IMR-90 (cell line): ENCODE results near the gene RFX3. TPM values are rescaled to one million over a fixed set of nuclear protein-coding genes. Genes with fewer than 3 reads are reported as not detected.

Source experiments
- ATAC-seq: fragments of 200-7000 bp; cut with Tn5 transposase; 2 replicates; pipeline ENCODE4 v1.9.1; 2020; ENCODE audit warnings: low read depth, mild to moderate bottlenecking, moderate library complexity
- BruUV-seq: library from RNA; stranded (reverse); fragments of 400-500 nt; replicated peaks from 2 replicates; lab custom pipeline; 2021; lab: Mats Ljungman, UMichigan
- CTCF ChIA-PET: fragments of 300-600 bp; formaldehyde crosslinking; extraction: SDS; loops from one replicate; lab custom pipeline; 2021; ENCODE audit warnings: antibody characterized with exemption; lab: Yijun Ruan, JAX
- POLR2A ChIA-PET: fragments of 300-600 bp; sonication (Branson Sonifier 250); formaldehyde crosslinking; loops from one replicate; lab custom pipeline; 2022; ENCODE audit warnings: antibody characterized with exemption; ENCODE audit not compliant: unreplicated experiment; lab: Charles Lee
- DNase-seq: peaks from one replicate; pipeline ENCODE4 v3.0.0; 2013
- H2AFZ ChIP-seq: replicated peaks from 2 replicates; pipeline ENCODE3; 2013; ENCODE audit warnings: low read length, mild to moderate bottlenecking; ENCODE audit not compliant: poor library complexity
- H2AK5ac ChIP-seq: 2 replicates; pipeline ENCODE4 v1.6.1; 2013; ENCODE audit warnings: low read depth, low read length, inconsistent platforms
- H2AK9ac ChIP-seq: replicated peaks from 2 replicates; pipeline ENCODE3; 2013; ENCODE audit warnings: mild to moderate bottlenecking, low read depth, low read length, moderate library complexity; ENCODE audit not compliant: poor library complexity
- H2BK120ac ChIP-seq: 2 replicates; pipeline ENCODE4 v1.6.1; 2013; ENCODE audit warnings: low read depth, low read length, inconsistent platforms
- H2BK15ac ChIP-seq: 3 replicates; pipeline ENCODE4 v1.6.1; 2013; ENCODE audit warnings: low read depth, low read length, inconsistent platforms
- H2BK20ac ChIP-seq: 2 replicates; pipeline ENCODE4 v1.6.1; 2013; ENCODE audit warnings: low read depth, mild to moderate bottlenecking, inconsistent platforms, low read length, moderate library complexity
- H2BK5ac ChIP-seq: 2 replicates; pipeline ENCODE4 v1.6.1; 2013; ENCODE audit warnings: mild to moderate bottlenecking, low read depth, low read length, inconsistent platforms; ENCODE audit not compliant: poor library complexity, severe bottlenecking
- H3K14ac ChIP-seq: replicated peaks from 2 replicates; pipeline ENCODE4 v1.6.1; 2013; ENCODE audit warnings: low read depth, low read length, inconsistent platforms
- H3K18ac ChIP-seq: 2 replicates; pipeline ENCODE4 v1.6.1; 2013; ENCODE audit warnings: low read depth, low read length, control low read depth
- H3K23ac ChIP-seq: 2 replicates; pipeline ENCODE4 v1.6.1; 2013; ENCODE audit warnings: low read depth, low read length, inconsistent platforms
- H3K27ac ChIP-seq: 2 replicates; pipeline ENCODE4 v1.5.1; 2013; ENCODE audit warnings: mild to moderate bottlenecking, control low read depth, low read length; ENCODE audit not compliant: insufficient read depth
- H3K27me3 ChIP-seq: 2 replicates; pipeline ENCODE4 v1.6.1; 2013; ENCODE audit warnings: low read length; ENCODE audit not compliant: control insufficient read depth, insufficient read depth
- H3K36me3 ChIP-seq: 2 replicates; pipeline ENCODE4 v1.6.1; 2013; ENCODE audit warnings: low read length, mixed read lengths; ENCODE audit not compliant: control insufficient read depth, insufficient read depth
- H3K4ac ChIP-seq: 2 replicates; pipeline ENCODE4 v1.6.1; 2013; ENCODE audit warnings: low read depth, low read length, inconsistent platforms
- H3K4me1 ChIP-seq: 2 replicates; pipeline ENCODE4 v1.6.1; 2013; ENCODE audit warnings: low read length, mixed read lengths; ENCODE audit not compliant: control insufficient read depth, insufficient read depth
- H3K4me2 ChIP-seq: 2 replicates; pipeline ENCODE4 v1.6.1; 2013; ENCODE audit warnings: low read depth, mild to moderate bottlenecking, control low read depth, low read length, moderate library complexity
- H3K4me3 ChIP-seq: 2 replicates; pipeline ENCODE4 v1.5.1; 2013; ENCODE audit warnings: low read depth, mild to moderate bottlenecking, control low read depth, low read length, moderate library complexity; ENCODE audit not compliant: insufficient read depth
- H3K56ac ChIP-seq: 2 replicates; pipeline ENCODE4 v1.6.1; 2013; ENCODE audit warnings: low read length, inconsistent platforms; ENCODE audit not compliant: insufficient read depth; ENCODE audit errors: extremely low read depth
- H3K79me1 ChIP-seq, 2 experiments: 2 replicates each; pipeline ENCODE4 v1.6.1; 2013; ENCODE audit warnings: low read length in 2 of 2, inconsistent platforms in 1 of 2, low read depth in 1 of 2
- H3K9ac ChIP-seq: 2 replicates; pipeline ENCODE4 v1.6.1; 2013; ENCODE audit warnings: low read depth, low read length, control low read depth
- H3K9me1 ChIP-seq: 2 replicates; pipeline ENCODE4 v1.6.1; 2013; ENCODE audit warnings: low read length, inconsistent platforms; ENCODE audit not compliant: insufficient read depth
- H3K9me3 ChIP-seq: 2 replicates; pipeline ENCODE4 v1.6.1; 2013; ENCODE audit warnings: low read length; ENCODE audit not compliant: control insufficient read depth, insufficient read depth
- H4K20me1 ChIP-seq: 2 replicates; pipeline ENCODE4 v1.6.1; 2013; ENCODE audit warnings: low read length, inconsistent platforms; ENCODE audit not compliant: insufficient read depth
- H4K5ac ChIP-seq: 2 replicates; pipeline ENCODE4 v1.6.1; 2013; ENCODE audit warnings: mild to moderate bottlenecking, low read depth, low read length, control low read depth
- H4K8ac ChIP-seq, 2 experiments: 2 replicates each; pipeline ENCODE4 v1.6.1; 2013; ENCODE audit warnings: low read depth in 2 of 2, low read length in 2 of 2, control low read depth in 1 of 2, inconsistent platforms in 1 of 2
- H4K91ac ChIP-seq: 2 replicates; pipeline ENCODE4 v1.6.1; 2013; ENCODE audit warnings: low read depth, low read length, inconsistent platforms; ENCODE audit not compliant: insufficient read depth
- BHLHE40 ChIP-seq: fragments of 150-350 bp; IDR thresholded peaks from 2 replicates; pipeline ENCODE4 v1.6.1; 2016; ENCODE audit warnings: mild to moderate bottlenecking, low read depth, low read length
- CEBPB ChIP-seq: IDR thresholded peaks from 2 replicates; pipeline ENCODE4 v1.6.1; 2012; ENCODE audit warnings: low read depth, low read length, improper control_type of control experiment
- CHD1 ChIP-seq: IDR thresholded peaks from 2 replicates; pipeline ENCODE4 v1.6.1; 2012; ENCODE audit warnings: low read depth, low read length, improper control_type of control experiment
- CTCF ChIP-seq: conservative IDR thresholded peaks from 2 replicates; pipeline ENCODE4 v1.5.1; 2012; ENCODE audit warnings: mild to moderate bottlenecking, low read depth, low read length, improper control_type of control experiment
- ELK1 ChIP-seq: fragments of 150-350 bp; IDR thresholded peaks from 2 replicates; pipeline ENCODE4 v1.6.1; 2016; ENCODE audit warnings: low read depth, mild to moderate bottlenecking, low read length, moderate library complexity, borderline replicate concordance
- FOS ChIP-seq: fragments of 150-350 bp; IDR thresholded peaks from 2 replicates; pipeline ENCODE4 v1.6.1; 2016; ENCODE audit warnings: low read depth, low read length
- MAFK ChIP-seq: IDR thresholded peaks from 2 replicates; pipeline ENCODE4 v1.6.1; 2012; ENCODE audit warnings: low read depth, low read length, improper control_type of control experiment
- MAZ ChIP-seq: IDR thresholded peaks from 2 replicates; pipeline ENCODE4 v1.6.1; 2012; ENCODE audit warnings: low read depth, mild to moderate bottlenecking, low read length, improper control_type of control experiment, moderate library complexity, borderline replicate concordance
- MXI1 ChIP-seq: IDR thresholded peaks from 2 replicates; pipeline ENCODE4 v1.6.1; 2012; ENCODE audit warnings: low read depth, mild to moderate bottlenecking, low read length, moderate library complexity, borderline replicate concordance
- NFE2L2 ChIP-seq: fragments of 150-350 bp; IDR thresholded peaks from 2 replicates; pipeline ENCODE4 v1.6.1; 2016; ENCODE audit warnings: low read depth, mild to moderate bottlenecking, low read length
- POLR2A ChIP-seq: IDR thresholded peaks from 2 replicates; pipeline ENCODE4 v1.6.1; 2012; ENCODE audit warnings: mild to moderate bottlenecking, low read depth, low read length
- RAD21 ChIP-seq: IDR thresholded peaks from 2 replicates; pipeline ENCODE4 v1.6.1; 2012; ENCODE audit warnings: low read length, improper control_type of control experiment
- RCOR1 ChIP-seq: IDR thresholded peaks from 2 replicates; pipeline ENCODE4 v1.6.1; 2012; ENCODE audit warnings: mild to moderate bottlenecking, low read length, improper control_type of control experiment; ENCODE audit not compliant: insufficient replicate concordance
- RFX5 ChIP-seq: IDR thresholded peaks from 2 replicates; pipeline ENCODE4 v1.8.0; 2012; ENCODE audit warnings: low read depth, mild to moderate bottlenecking, low read length, moderate library complexity
- SMC3 ChIP-seq: fragments of 150-350 bp; IDR thresholded peaks from 2 replicates; pipeline ENCODE4 v1.6.1; 2016; ENCODE audit warnings: low read depth, mild to moderate bottlenecking, antibody characterized with exemption, low read length, moderate library complexity
- WGBS, 2 experiments: methylation state at CpG; one replicate each; pipeline versions ENCODE4 v1.1.5 to v1.1.7; 2013; ENCODE audit warnings: missing lambda C conversion rate in 2 of 2; ENCODE audit not compliant: insufficient read length in 1 of 2; ENCODE audit errors: extremely low coverage in 2 of 2; 5-methylcytosine and 5-hydroxymethylcytosine counted together
- dilution Hi-C: fragments of 300-500 bp; cut with HindIII; formaldehyde crosslinking; loops from one replicate; pipeline ENCODE4 v1.14.3; 2018; ENCODE audit warnings: low sequenced_read_pairs; ENCODE audit not compliant: unreplicated experiment
- in situ Hi-C: fragments of 300-500 bp; cut with MboI; formaldehyde crosslinking; loops from 3 replicates; pipeline ENCODE4 v1.14.3; 2019; ENCODE audit warnings: low sequenced_read_pairs, inconsistent platforms, mixed read lengths
- intact Hi-C: fragments of 100-400 bp; cut with micrococcal nuclease; formaldehyde crosslinking; loops from 2 replicates; pipeline ENCODE4 v1.10.0; 2022
- polyA plus RNA-seq, 3 experiments: library from polyadenylated mRNA; depleted of rRNA; stranded (reverse); fragments of >200 nt; gene quantifications; 2 replicates each; pipeline ENCODE4 v1.2.3, GENCODE V29; 2012; ENCODE audit warnings: low replicate concordance in 1 of 3
- total RNA-seq: library from RNA; depleted of rRNA; stranded (reverse); fragments of >200 nt; gene quantifications from 2 replicates; pipeline ENCODE4 v1.2.3, GENCODE V29; 2012
- TF ChIP-seq, protein P1 (sequence below): fragments of 150-350 bp; IDR thresholded peaks from 2 replicates; pipeline ENCODE4 v1.6.1; 2017; ENCODE audit warnings: mild to moderate bottlenecking, antibody characterized with exemption, low read length, low read depth

The RFX3 gene
- total and polyA plus RNA-seq, 2 of the 4 experiments (the other 2 are of a cell fraction): 1.7 to 2.7 TPM

GRCh38 chr9:3507395-3508077 is 18.3 kb downstream of the RFX3 start:
- Histone ChIP-seq H2BK20ac (no peak overlapping the region), H2BK15ac (no peak overlapping the region), H4K5ac (no peak overlapping the region), H3K9me3 (no peaks in the 10 kb centered on the region), H3K27ac (no peak overlapping the region), H3K27me3 (no peaks in the 10 kb centered on the region), H2BK5ac (no peak overlapping the region), H4K91ac (no peak overlapping the region), H3K4me1 (no peaks in the 10 kb centered on the region), H3K56ac (no peak overlapping the region), H2AFZ (no peak overlapping the region), H3K36me3 (no peaks in the 10 kb centered on the region), H4K20me1 (no peaks in the 10 kb centered on the region), H4K8ac (0 out of 4 replicates have a peak overlapping the region, but pooled peaks of 1 of the 2 experiments have one; percentile 11), H3K14ac (no peak overlapping the region), H3K23ac (no peak overlapping the region), H2AK9ac (no peak overlapping the region), H3K4ac (no peak overlapping the region), H3K9me1 (no peaks in the 10 kb centered on the region), H2AK5ac (no peak overlapping the region), H3K4me2 (no peak overlapping the region), H3K18ac (no peak overlapping the region), H2BK120ac (no peak overlapping the region), H3K4me3 (no peak overlapping the region), H3K79me1 (peaks cover 0 to 7% of the 10 kb centered on the region in 2 experiments; a peak in 3 of 4 replicates), H3K9ac (no peak overlapping the region)
- TF ChIP-seq, protein P1, sequence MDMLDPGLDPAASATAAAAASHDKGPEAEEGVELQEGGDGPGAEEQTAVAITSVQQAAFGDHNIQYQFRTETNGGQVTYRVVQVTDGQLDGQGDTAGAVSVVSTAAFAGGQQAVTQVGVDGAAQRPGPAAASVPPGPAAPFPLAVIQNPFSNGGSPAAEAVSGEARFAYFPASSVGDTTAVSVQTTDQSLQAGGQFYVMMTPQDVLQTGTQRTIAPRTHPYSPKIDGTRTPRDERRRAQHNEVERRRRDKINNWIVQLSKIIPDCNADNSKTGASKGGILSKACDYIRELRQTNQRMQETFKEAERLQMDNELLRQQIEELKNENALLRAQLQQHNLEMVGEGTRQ: no peak
- TF ChIP-seq POLR2A: no peak
- no peak for TF ChIP-seq NFE2L2
- TF ChIP-seq RAD21: no peak
- TF ChIP-seq MXI1: no peak
- no peak for TF ChIP-seq FOS
- no peak for TF ChIP-seq CTCF
- no peak for TF ChIP-seq CHD1
- no peak for TF ChIP-seq MAZ
- TF ChIP-seq MAFK: no peak
- TF ChIP-seq RFX5: no peak
- TF ChIP-seq ELK1: no peak
- no peak for TF ChIP-seq RCOR1
- TF ChIP-seq CEBPB: no peak
- TF ChIP-seq SMC3: no peak
- TF ChIP-seq BHLHE40: no peak
- intact Hi-C loops: no loop called here
- DNase-seq: no peak
- ATAC-seq: no peak
- ChIA-PET CTCF (no interaction called here), POLR2A (interaction anchor here (0.7 kb wide), 1 partner anchor 325 kb away, joined by 7 read pairs; no protein-coding TSS in a partner anchor)
- dilution Hi-C loops: no loop called here
- no CpG with 5 or more reads among the region's 6 CpGs for WGBS, 2 experiments
- in situ Hi-C loops: no loop called here
- no TSS peak for BruUV-seq
